ENCODE measurements around the gene PSMB7.

Gene PSMB7

DNA sequence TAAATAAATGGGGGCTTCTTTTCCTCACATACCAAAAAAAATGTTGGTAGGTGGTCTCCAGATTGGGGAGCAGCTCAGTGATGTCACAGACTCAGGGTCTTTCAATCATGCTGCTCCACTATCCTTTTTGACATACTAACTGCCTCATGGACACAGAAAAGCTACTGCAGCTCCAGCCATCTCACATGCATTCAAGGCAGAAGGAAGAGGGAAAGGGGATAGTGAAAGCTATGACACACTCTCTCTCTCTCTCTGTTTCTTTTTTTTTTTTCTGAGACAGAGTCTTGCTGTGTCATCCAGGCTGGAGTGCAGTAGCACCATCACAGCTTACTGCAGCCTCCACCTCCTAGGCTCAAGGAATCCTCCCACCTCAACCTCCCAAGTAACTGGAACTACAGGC, 27.1 kb upstream of the PSMB7 start:
- Histone ChIP-seq H2AFZ (ENCODE audit: low read depth, low read length) (no peak overlapping the region), H3K9me3 (ENCODE audit: insufficient read depth, low read length) (no peaks in the 10 kb centered on the region), H3K27ac (ENCODE audit: low read length) (no peak overlapping the region), H3K4me3 (ENCODE audit: low read length) (no peak overlapping the region), H3K4me2 (ENCODE audit: low read length) (no peak overlapping the region), H3K79me2 (ENCODE audit: low read length) (no peaks in the 10 kb centered on the region), H3K9ac (ENCODE audit: low read length) (no peak overlapping the region), H3K4me1 (ENCODE audit: low read length) (no peaks in the 10 kb centered on the region), H3K36me3 (replicated peaks; ENCODE audit: low read depth, low read length) (no peaks in the 10 kb centered on the region), H4K20me1 (ENCODE audit: insufficient read depth, low read length) (no peaks in the 10 kb centered on the region), H3K27me3 (ENCODE audit: low read depth, low read length) (no peaks in the 10 kb centered on the region)
- TF ChIP-seq EZH2phosphoT487 (IDR thresholded peaks at IDR 0.05; ENCODE audit: low read depth) (no peak), CTCF (IDR thresholded peaks at IDR 0.05; ENCODE audit: low read depth, low read length) (no peak)

DNA sequence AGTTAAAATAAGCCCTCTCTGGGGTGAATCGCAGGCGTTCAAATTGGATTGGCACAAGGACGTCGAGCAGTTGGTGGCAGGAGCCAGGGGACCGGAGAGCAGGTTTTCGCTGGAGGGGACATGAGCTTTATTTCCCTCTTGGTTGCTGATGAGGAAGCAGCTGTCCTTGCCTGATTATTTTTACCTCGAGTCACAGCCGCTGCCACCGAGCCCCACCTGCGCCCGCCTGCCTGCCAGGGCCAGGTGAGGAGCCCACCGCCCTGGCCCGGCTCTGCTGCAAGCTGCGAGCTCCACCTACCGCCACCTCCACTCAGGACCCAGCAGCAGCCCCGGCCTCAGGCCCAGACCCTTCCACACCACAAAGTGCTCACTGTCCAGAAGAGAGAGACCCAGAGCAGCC, 26.0 kb upstream of the PSMB7 start:
- Histone ChIP-seq H3K79me2 (ENCODE audit: low read length) (no peaks in the 10 kb centered on the region), H3K36me3 (replicated peaks; ENCODE audit: low read depth, low read length) (no peaks in the 10 kb centered on the region), H3K9ac (ENCODE audit: low read length) (no peak overlapping the region), H3K4me3 (ENCODE audit: low read length) (no peak overlapping the region), H2AFZ (ENCODE audit: low read depth, low read length) (no peak overlapping the region), H3K4me2 (ENCODE audit: low read length) (no peak overlapping the region), H3K27me3 (ENCODE audit: low read depth, low read length) (no peaks in the 10 kb centered on the region), H3K4me1 (ENCODE audit: low read length) (no peaks in the 10 kb centered on the region), H4K20me1 (ENCODE audit: insufficient read depth, low read length) (no peaks in the 10 kb centered on the region), H3K27ac (ENCODE audit: low read length) (no peak overlapping the region), H3K9me3 (ENCODE audit: insufficient read depth, low read length) (no peaks in the 10 kb centered on the region)
- TF ChIP-seq CTCF (IDR thresholded peaks at IDR 0.05; ENCODE audit: low read depth, low read length), result no peak
- TF ChIP-seq EZH2phosphoT487 (IDR thresholded peaks at IDR 0.05; ENCODE audit: low read depth), result no peak

DNA sequence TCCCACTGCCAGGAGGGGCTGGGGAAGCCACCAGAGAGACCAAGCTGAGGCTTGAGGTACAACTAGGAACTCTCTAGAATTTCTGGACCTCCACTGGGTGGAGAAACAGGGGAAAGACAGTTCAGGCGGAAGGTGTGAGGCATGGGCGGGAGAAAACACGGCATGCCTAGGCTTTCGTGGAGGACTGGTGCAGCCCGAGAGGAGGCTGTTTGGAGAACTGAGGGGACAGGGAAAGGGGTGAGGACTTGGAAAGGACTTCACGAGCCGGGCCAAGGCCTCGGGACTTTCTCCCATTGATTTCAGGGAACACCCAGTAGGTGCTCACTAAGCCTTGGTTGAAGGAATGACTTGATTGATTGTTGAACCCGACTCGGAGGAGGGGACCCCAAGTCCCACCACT, 25.5 kb upstream of the PSMB7 start:
- no peaks in the 10 kb centered on the region for H3K27me3 ChIP-seq (ENCODE audit: low read depth, low read length)
- H3K4me1 ChIP-seq (ENCODE audit: low read length), result no peaks in the 10 kb centered on the region
- no peaks in the 10 kb centered on the region for H4K20me1 ChIP-seq (ENCODE audit: insufficient read depth, low read length)
- H3K9me3 ChIP-seq (ENCODE audit: insufficient read depth, low read length), result no peaks in the 10 kb centered on the region
- no peak for TF ChIP-seq CTCF (IDR thresholded peaks at IDR 0.05; ENCODE audit: low read depth, low read length)
- TF ChIP-seq EZH2phosphoT487 (IDR thresholded peaks at IDR 0.05; ENCODE audit: low read depth), result no peak
- H3K4me3 ChIP-seq (ENCODE audit: low read length), result no peak overlapping the region
- no peak overlapping the region for H3K9ac ChIP-seq (ENCODE audit: low read length)
- H2AFZ ChIP-seq (ENCODE audit: low read depth, low read length), result no peak overlapping the region
- no peak overlapping the region for H3K4me2 ChIP-seq (ENCODE audit: low read length)
- H3K27ac ChIP-seq (ENCODE audit: low read length), result no peak overlapping the region
- no peaks in the 10 kb centered on the region for H3K79me2 ChIP-seq (ENCODE audit: low read length)
- H3K36me3 ChIP-seq (replicated peaks; ENCODE audit: low read depth, low read length), result no peaks in the 10 kb centered on the region

DNA sequence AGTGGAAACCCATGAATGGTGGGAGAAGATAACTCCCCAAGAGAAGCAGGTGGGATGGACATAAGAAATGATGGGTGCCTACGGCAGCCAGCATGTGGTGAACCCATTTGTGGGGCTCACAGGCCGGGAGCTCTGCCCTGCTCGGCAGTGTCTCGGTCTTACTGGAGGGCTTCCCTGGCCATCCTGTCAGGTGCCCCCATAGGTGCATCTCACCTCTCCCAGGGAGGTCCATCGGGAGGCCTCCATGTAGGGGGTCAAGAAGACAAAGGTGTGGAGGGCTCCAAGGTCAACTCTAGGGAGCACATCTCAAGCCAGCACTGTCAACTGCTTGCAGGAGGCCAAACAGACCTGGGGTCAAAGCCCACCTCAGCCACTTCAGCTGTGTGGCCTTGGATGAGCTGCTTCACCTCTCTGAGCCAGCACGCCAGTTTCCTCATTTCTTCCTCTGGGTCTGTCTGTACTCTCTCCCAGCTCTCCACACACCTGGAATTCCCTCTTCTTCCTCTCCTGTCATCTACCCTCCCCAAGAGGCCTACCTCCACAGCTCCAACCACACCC, 24.5 kb upstream of the PSMB7 start:
- TF ChIP-seq CTCF (IDR thresholded peaks at IDR 0.05; ENCODE audit: low read depth, low read length) (no peak), EZH2phosphoT487 (IDR thresholded peaks at IDR 0.05; ENCODE audit: low read depth) (no peak)
- no peaks in the 10 kb centered on the region for H3K79me2 ChIP-seq (ENCODE audit: low read length)
- H2AFZ ChIP-seq (ENCODE audit: low read depth, low read length), result no peak overlapping the region
- no peak overlapping the region for H3K27ac ChIP-seq (ENCODE audit: low read length)
- H4K20me1 ChIP-seq (ENCODE audit: insufficient read depth, low read length), result no peaks in the 10 kb centered on the region
- H3K9me3 ChIP-seq (ENCODE audit: insufficient read depth, low read length), result no peaks in the 10 kb centered on the region
- no peak overlapping the region for H3K9ac ChIP-seq (ENCODE audit: low read length)
- H3K4me1 ChIP-seq (ENCODE audit: low read length), result no peaks in the 10 kb centered on the region
- no peaks in the 10 kb centered on the region for H3K36me3 ChIP-seq (replicated peaks; ENCODE audit: low read depth, low read length)
- H3K4me3 ChIP-seq (ENCODE audit: low read length), result no peak overlapping the region
- no peak overlapping the region for H3K4me2 ChIP-seq (ENCODE audit: low read length)
- H3K27me3 ChIP-seq (ENCODE audit: low read depth, low read length), result no peaks in the 10 kb centered on the region
